HG03175 (cell line): Measurements from ENCODE around the gene SLC1A1.
"Not testable (repeated sequence)": the region's sequence is repeated elsewhere in the genome, so short reads cannot be mapped to it uniquely, and the experiment has no call there.

Experiments
- ATAC-seq: cut with Tn5 transposase; IDR thresholded peaks from one replicate; pipeline ENCODE4 v1.9.1; 2021; ENCODE audit warnings: mild to moderate bottlenecking, moderate library complexity; ENCODE audit not compliant: unreplicated experiment

SLC1A1 gene

DNA sequence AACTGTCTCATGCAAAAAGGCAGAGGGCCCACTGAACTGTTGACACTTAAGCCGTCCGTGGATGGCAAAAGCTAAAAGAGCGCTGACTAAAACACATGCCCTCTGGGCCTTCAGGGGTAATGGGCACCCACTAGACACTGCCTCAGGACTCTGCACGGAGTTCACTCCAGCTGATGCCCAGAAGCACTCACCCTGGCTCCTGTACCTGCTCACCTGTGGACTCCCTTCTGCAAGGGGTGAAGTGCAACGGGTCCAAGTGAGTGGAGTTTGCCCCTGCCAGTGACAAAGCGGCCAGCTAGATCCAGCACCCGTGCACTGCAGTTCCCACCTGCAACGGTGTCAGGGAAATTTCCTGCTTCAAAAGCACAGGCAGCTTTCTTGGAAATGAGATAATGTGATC, 50.2 kb downstream of the SLC1A1 start:
- ATAC-seq: no peak

- ATAC-seq: no peak
Observed at GRCh38 chr9:4541281-4541680, 51.0 kb downstream of the SLC1A1 start.

DNA sequence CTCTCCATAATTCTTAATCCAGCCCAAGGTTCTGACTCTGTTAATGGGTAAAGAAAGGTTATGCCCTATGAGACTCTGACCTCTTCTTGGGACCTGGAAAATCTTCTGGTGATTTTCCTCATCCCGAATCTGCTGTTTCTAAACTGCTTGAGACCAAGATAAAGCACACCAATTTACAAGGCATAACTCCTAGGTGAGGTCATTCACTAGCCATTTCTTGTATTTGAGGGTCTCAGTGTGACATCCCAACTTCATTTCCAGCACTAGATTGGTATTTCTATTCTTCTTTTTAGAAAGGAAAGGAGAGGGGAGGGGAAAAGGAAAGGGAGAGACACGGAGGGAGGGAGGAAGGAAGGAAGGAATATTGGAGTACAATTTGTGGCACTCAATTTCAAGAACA, 51.6 kb downstream of the SLC1A1 start:
- ATAC-seq: no peak

DNA sequence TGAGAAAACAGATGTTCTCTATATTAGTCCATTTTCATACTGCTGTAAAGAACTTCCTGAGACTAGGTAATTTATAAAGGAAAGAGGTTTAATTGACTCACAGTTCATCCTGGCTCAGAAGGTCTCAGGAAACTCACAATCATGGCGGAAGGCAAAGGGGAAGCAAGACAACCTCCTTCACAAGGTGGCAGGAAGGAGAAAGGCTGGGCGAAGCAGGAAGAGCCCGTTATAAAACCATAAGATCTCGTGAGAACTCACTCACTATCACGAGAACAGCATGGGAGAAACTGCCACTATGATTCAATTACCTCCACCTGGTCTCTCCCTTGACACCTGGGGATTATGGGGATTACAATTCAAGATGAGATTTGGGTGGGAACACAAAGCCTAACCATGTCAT, 54.4 kb downstream of the SLC1A1 start:
- ATAC-seq: not testable (repeated sequence)

GRCh38 chr9:4547016-4547415, 56.7 kb downstream of the SLC1A1 start:
- ATAC-seq: no peak

DNA sequence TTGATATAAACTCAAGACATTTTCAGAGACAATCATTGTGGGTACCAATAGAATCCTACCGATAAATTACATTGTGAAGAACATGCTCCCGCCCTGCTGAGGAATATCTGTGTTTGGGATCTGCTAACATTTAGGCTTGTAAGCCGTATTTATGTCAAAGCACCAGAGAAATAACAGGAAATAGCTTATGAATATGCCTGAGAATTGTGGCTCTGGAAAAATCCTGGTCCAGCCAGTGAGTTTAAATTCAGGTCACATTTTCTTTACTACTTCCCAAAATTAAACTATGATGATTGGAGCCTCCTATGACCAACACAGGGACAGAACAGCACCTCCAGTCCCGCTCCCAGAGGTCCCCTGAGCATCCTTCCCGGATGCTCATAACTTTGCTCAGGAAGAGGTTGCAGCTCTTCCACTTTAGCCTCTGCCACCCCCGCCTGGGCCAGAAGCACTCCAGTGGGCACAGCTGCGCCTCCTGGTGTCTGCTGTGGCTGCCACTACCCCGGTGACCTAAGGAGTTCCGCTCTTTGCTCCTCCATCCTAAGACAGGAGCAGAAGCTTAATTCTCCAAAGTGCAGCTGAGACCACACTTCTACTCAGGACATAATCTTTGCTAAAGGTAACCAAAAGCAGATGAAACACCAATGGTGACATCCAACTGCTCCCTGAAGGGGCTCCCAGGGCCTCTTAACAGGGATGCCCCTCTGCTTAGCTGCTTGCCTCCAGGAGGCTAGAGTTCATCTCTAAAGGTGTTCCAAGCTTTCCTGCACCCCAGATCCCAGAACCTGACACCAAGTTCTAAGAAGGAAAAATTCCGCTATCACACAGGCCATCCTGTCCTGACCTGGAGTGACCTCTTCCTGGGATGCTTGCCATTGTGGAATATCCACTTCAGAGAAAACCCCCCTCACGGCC, 58.8 kb downstream of the SLC1A1 start:
- no peak for ATAC-seq

DNA sequence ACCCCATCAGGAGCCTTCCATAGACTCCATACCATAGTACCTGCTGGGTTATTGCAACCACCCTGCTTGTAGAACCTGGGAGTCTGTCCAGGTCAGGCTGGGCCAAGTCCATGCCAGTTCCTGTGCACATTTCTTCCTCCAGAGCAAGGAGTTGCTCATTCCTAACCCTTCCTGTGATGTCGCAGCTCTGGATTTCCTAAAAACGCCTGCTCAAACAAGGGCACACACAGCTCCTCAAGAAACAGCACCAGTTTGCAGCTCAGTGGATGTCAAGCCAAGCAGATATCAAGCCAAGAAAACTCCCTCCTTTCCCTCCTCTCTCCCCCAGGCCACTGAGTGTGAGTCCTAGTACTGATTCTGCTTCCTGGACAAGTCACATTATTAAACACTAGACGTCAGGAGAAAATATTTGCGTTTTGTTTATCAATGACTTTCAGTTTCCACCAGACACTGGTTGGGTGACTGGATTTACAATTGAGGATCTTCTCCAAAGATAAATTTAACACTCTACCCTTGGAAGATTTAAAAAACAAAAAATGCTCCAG, 59.6 kb downstream of the SLC1A1 start:
- no peak for ATAC-seq

DNA sequence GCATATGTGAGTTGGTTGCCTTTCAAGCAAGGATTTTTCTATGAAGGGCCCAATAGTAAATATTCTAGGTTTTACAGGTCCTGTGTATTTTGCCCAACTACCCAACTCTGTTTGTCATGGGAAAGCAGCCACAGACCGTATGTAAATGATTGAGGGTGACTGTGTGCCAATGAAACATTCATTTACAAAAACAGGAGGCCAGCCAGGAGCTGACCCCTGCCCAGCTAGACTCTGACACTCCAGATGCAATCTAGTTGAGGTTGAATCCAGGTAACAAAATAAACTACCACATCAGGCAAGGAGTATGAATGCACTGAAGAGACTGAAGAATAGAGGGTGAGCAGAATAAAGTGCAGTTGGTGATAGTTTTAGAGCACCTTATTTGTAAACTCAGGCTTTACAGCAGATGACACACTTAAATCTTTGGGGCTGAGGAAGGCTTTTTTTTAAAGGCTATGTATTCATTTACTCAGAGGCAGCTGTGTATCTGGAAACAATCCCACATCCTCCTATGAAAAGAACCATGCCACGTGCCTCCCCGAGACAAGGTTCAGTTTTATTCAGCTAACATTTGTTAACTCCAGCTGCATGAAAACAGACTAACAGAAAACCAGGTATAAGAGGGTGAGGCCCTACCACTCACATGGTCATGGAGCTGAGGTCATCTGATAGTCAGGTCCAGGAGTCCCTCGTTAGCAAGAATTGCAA, 60.7 kb downstream of the SLC1A1 start:
- ATAC-seq: no peak

- no peak for ATAC-seq
Observed at GRCh38 chr9:4553951-4554381, 63.7 kb downstream of the SLC1A1 start.

GRCh38 chr9:4555236-4555635, 65.0 kb downstream of the SLC1A1 start:
- ATAC-seq: no peak

- ATAC-seq: no peak
Observed at GRCh38 chr9:4558371-4558998, 68.2 kb downstream of the SLC1A1 start.

DNA sequence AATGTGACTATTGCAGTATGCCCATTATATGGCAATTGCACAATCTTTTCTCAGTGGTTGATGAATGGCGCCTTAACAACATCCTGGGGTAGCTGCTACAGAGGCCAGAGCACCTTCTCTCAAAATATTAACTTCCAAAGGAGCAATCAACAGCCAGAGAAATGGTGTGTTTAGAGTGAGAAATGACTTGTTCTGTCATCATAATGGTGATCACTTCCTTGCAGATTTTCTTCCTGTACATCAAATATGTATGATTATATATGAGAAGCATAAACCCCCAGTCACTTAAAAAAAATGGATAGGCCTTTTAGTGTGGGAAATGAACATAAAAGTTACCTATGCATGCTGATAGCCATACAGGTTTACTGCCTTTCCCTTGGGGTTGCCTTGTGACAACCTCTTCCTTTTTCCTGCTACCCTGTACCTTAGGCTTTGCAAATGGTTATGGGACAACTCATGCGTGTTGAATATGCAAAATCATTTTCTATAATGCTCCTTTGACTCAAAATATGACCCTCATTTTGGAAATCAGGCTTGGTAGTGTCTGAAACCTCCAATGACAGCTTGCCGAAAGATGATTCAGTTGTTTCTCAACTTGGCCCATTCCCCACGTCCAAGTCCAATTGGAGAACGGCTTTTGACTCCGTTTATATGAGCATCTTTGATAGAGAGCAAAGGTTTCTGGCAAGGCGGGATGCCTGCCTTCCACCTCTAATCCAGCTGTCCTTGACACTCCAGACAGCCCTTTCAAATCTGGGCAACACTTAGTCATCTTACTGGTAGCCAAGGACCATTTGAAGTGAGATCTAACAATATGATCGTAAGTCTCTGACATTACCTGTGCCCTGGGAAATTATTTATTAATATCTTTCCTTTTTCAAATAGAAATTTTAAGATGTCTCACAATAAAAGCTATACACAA, 69.3 kb downstream of the SLC1A1 start:
- peak; percentile 86 for ATAC-seq

- no peak for ATAC-seq
Observed at GRCh38 chr9:4563105-4563504, 72.8 kb downstream of the SLC1A1 start.

DNA sequence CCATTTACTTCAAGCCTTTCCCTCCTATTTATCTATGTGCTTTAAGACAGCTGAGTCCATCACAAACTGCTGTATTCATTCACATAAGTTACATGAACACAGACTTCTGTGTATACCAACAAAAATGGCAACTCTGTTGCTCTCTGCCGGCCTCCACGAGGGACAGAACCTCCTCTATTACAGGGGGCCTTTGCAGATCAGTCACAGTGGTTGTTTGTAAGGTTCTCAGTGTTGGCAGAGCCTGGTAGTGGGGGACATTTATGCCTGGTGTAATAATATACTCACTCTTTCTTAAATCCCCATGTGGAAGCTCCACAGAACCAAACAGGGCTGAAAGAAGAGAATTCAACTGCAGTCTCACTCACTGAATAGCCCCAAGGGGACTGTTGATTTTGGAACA, 76.5 kb downstream of the SLC1A1 start:
- no peak for ATAC-seq

- ATAC-seq: no peak
Observed at GRCh38 chr9:4567601-4568000, 77.3 kb downstream of the SLC1A1 start.

- no peak for ATAC-seq
Observed at GRCh38 chr9:4569101-4569500, 78.8 kb downstream of the SLC1A1 start.

DNA sequence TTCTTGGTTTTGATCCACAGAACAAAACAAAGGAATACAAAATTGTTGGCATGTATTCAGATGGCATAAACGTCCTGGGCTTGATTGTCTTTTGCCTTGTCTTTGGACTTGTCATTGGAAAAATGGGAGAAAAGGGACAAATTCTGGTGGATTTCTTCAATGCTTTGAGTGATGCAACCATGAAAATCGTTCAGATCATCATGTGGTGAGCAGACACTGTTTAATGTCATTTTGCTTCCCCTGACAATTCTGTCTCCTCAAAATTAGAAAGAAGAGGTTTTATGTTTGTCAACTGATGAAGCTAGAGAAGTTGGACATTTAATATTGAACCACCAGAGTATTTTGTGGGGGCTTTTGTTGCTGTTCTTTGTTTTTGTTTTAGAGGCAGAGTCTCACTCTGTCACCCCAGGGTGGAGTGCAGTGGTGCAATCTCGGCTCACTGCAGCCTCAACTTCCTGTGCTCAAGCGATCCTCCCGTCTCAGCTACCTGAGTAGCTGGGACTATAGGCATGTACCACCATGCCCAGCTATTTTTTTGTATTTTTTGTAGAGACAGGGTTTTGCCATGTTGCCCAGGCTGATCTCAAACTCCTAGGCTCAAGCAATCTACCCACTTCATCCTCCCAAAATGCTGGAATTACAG, 82.0 kb downstream of the SLC1A1 start:
- no peak for ATAC-seq

- ATAC-seq: no peak
Observed at GRCh38 chr9:4573176-4573575, 82.9 kb downstream of the SLC1A1 start.

GRCh38 chr9:4573634-4574389, 83.5 kb downstream of the SLC1A1 start:
- no peak for ATAC-seq
